Limb (tissue), 2 donors: ENCODE measurements around the gene MAP2K7.

ENCODE experiments used
- DNase-seq, 2 donors: peaks; one replicate each; pipeline ENCODE4 v3.0.0-alpha.2; 2016; ENCODE audit errors: extremely low spot score in 2 of 2

The MAP2K7 gene

DNA sequence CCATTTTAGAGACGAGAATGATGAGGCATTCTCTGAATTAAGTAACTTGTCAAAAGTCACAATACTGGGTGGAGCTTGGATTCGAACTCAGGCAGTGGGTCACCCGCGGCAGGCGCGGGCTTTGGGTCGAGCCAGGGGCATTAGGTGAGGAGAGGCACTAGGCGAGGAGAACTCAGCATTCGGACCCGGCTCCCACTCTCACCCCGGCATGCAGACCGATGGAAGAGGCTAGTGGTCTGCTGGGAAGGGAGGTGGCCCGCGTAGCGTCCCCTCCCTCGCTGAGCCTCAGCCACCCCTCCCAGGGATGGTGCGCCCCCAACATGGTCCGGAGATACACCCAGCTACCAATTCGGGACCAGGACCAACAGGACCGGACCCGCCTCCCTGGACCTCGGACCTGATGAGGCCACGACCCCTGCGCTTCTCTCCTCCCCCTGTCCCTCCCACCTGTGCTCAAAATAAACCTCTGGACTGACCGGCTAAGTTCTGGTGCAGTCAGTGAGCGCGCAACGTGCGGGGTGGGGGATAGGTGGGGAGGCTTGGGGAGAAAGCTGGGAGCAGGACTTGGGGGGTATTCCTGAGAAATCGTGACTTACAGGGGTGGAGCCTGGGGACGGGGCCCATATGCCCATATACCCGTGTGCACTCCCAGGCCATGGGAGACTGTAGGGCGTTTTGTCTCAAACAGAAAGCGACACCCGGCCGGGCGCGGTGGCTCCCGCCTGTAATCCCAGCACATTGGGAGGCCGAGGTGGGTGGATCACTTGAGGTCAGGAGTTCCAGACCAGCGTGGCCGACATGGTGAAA lies 15.1 kb downstream of the MAP2K7 start:
- peak in 1 of 2 donors; percentile 38 for DNase-seq

- peak; percentile 92 to 99 for DNase-seq
Measured at GRCh38 chr19:7919610-7920518, 16.2 kb downstream of the MAP2K7 start, which contains the start of gene SNAPC2. TSS of gene SNAPC2 (plus strand) at chr19:7920338. CDS start at chr19:7920367, 29 bp downstream.

DNA sequence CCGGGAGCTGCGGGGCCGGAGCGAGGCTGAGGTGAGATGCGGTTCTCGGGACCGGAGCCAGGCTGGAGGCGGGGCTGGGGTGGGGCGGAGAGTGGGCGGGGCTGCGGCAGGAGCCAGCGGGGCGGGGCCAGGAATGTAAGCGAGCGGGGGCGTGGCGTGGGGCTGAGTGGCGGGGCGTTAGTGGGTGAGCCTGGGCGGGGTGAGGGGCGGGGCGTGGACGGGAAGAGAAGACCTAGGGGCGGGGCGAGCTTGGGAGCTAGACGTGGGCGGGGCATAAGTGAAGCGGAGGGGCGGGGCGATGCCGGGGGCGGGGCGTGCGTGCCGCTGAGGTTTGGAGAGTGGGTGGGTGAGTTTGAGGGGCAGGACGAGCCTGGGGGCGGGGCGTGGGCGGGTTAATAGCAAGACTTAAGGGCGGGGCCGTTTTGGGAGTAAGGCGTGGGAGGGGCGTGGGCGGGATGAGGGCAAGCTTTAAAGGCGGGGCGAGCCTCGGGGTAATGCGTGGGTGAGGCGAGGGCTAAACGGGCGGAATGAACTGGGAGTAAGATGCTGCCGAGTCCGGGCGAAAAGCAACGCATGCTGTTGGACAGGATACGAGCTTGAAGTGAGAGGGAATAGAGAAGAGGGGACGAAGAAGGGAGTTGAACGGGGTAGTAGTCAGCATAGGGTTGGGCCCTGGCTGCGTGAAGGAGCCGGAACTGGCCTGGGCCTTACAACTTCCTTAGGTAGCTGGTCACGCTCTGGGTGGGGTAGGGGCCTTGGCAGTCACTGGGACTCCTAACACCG lies 17.0 kb downstream of the MAP2K7 start:
- peak; percentile 99 to 100 for DNase-seq

DNA sequence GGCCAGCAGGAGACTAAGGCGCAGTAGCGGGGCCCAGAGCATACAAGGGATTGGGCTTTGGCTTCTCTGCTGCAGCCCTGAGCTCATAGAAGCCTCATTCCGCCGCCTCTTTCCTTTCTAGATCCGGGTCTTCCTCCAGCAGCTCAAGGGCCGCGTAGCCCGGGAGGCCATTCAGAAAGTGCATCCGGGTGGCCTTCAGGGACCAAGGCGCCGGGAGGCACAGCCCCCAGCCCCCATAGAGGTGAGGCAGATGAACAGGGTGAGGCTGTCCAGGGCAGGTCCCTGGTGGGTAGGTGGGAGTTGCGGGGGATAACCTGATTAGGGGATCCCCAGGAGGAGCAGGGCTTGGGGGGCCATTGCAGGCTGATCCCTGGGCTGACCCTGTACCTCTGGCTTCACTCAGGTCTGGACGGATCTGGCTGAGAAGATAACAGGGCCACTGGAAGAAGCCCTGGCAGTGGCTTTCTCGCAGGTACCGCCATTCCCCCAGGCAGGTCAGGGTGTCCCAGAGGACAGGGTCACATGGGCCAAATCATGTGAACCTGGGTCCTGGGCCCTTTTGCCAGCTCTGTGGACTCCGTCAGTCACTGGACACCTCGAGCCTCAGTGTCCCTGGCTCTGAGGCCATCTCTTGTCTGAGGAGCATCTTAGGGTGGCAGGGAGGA lies 17.8 kb downstream of the MAP2K7 start:
- DNase-seq, result no peak

DNA sequence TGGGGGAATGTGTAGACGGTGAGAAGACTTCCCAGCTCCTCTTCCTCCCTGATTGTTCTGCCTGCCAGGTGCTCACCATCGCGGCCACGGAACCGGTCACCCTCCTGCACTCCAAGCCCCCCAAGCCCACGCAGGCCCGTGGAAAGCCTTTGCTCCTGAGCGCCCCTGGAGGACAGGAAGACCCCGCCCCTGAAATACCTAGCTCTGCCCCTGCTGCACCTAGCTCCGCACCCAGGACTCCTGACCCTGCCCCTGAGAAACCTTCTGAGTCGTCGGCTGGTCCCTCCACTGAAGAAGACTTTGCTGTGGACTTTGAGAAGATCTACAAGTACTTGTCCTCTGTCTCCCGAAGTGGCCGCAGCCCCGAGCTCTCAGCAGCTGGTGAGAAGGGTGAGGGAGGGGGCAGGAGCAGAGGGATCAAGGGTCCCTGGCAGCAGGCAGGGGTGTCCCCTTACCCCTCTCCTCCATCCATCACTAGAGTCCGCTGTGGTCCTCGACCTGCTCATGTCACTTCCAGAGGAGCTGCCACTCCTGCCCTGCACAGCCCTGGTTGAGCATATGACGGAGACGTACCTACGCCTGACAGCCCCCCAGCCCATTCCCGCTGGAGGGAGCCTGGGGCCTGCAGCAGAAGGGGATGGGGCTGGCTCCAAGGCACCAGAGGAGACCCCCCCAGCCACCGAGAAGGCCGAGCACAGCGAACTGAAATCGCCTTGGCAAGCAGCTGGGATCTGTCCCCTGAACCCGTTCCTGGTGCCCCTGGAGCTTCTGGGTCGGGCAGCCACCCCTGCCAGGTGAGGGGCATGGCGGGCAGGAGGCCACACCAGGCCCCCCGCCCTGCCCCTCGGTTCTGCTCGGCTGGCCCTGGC lies 18.5 kb downstream of the MAP2K7 start:
- DNase-seq, result peak in 1 of 2 donors; percentile 35

DNA sequence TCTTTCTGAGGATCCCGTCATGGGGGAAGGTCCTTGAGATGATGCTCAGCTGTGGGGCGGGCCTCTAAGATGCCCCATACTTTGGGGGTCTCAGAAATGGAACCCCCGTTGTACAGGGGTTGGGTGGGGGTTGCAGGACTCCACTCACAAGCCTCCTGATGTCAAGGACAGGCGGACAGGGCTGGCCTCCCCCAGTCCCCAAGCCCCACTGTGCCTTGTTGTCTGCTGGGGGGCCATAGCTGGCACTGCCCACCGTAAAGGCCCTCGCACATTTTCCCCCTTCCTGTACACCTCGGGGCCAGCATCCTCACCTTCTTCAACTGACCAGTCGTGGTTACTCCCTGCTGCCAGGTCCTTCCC lies 19.1 kb downstream of the MAP2K7 start:
- no peak for DNase-seq

DNA sequence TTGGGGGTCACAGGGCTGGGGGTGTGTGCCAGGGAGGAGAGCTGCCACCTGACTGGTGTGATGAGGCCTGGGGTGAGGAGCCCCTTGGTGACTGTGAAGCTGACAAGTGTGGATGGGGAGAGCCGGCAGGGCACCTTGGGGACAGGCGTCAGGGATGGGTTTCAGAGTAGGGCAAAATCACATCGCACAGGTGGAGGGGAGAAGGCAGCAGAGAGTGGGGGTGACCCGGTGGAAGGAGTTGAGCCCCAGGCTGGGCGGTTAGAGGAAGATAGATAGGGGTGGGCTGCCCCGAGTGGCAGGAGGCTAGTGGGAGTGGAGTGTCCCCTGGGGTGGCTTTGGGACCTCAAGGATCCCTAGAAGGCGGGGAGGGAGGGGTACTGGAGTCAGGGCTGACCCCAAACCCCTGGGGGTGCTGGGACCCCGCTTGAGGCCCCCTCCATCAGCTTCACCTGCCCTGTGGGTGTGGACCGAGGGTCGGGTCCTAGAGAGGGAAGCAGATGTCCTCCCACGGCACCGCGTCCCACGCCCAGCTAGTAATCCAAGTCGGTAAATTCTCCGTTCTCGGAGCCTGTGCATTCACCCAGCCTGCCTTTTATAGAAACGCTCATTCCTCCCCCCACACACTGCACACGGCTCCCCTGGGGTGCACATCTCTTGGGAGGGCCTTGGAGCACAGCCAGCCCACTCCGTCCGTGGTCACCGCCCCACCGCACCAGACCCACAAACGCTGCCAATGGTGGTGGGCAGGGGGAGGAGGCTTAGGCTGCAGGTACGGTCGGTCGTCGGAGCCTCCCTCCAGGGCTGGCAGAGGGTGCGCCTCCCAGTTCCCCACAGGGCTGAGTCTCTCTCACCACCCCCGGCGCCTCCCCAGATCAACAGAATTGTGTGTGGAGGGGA lies 19.9 kb downstream of the MAP2K7 start:
- DNase-seq, result peak in 1 of 2 donors; percentile 48

DNA sequence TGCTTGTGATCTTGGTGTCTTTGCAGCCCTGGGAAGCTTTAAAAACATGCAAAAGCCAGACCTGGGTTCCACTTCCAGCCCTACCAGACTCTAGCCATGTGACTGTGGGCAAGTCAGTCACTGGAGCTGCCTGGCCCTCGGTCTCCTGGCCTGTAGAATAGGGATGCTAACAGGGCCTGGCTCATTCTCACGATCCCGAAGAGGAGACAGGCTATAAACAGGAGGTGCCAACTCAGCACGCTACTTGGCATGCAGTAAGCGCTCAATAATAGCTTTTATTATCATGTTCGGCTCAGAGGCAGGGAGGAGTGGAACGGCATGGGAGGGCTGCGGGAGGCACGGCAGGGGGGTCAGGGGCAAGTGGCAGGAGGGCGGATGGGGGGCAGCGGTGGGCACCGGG lies 20.6 kb downstream of the MAP2K7 start:
- no peak for DNase-seq

DNA sequence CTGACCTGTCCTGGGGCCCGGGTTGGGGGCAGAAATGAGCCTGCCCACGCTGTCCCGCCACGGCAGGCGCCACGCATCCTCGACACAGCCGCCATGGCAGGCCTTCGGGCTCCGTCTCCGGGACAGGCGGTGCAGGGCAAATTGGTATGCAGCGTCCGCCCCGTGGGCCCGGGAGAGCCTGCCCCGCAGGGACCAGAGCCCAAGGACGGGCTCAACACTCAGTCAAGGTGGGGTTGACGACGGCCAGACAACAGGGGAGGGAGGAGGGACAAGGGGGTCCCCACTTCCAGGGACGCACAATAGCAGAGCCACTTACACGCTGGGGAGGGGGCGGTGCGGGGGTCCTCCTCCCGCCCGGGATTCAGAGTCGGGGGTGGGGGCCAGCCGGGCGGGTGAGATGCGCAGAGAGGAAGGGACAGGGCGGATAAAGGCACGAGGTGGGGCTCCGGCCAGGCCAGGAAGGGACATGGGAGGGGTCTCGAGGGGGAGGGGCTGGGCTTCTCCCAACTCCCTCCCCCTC lies 21.0 kb downstream of the MAP2K7 start:
- DNase-seq, result peak in 1 of 2 donors; percentile 46

DNA sequence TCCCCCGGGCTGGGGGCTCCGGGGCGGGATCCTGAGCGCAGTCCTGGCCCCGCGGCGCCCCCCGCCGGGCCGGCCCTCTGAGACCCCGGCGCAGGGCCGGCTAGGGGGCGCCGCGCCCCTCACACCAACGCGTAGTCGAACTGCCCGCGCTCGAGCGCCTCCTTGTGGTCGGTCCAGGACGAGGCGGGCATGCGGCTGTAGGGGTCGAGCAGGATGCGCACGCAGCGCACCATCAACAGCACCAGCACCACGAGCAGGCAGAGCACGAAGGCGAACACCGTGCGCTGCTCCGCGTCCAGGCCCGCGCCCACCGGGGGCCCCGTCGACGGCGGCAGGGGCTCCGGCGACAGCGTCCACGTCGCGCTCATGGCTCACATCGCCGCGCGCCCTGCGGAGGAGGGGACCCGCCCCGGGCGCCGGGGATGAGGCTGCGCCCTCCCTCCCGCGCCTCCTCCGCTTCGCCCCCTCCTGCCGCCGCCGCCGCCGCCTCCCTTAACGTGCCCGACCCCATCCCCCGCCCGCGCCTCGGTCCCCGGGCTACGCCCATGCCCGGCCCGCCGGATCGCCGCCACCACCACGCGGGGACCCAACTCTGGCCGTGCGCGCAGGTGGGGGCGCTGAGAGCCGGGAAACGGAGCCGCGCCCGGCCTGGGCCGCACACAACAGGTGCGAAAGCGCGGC lies 21.6 kb downstream of the MAP2K7 start:
- DNase-seq, result peak; percentile 68 to 93

DNA sequence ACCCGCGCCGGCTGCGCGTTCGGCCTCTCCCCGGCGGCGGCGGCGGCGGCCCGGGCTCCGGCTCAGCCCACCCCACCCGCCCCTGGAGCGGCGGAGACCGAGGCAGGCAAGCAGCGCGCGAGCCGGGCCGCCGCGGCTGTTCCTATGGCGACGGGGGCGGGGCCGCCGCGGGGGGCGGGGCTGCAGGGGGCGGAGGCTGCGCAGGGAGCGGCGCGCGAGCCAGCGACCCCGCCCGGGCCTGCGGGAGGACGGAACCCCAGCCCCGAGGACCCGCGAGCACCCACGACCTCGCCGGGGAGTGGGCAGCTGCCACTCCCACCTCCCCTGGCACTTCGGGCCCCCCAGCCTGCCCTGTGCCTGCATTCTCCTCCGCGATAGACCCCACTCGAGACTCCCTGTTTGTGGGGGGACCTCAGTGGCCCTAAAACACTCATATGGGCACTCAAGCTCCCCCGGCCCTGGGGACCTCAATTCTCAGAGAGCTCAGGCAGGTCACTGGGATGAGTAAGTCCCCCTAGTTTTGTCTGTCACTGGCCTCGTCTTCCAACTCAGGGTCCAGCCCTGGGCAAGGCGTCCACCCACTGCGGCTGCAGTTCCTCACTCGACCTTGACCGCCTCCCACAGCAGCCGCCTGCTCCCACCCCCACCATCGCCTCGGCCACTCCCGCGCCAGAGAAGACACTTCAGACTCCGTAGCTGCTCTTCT lies 22.5 kb downstream of the MAP2K7 start, which contains the start of gene CTXN1:
CTXN1 (minus strand) TSS at position 115 of the 706 bp plus-strand sequence. CDS start 597 bp downstream, outside the sequence.
- DNase-seq, result peak in 1 of 2 donors; percentile 93

DNA sequence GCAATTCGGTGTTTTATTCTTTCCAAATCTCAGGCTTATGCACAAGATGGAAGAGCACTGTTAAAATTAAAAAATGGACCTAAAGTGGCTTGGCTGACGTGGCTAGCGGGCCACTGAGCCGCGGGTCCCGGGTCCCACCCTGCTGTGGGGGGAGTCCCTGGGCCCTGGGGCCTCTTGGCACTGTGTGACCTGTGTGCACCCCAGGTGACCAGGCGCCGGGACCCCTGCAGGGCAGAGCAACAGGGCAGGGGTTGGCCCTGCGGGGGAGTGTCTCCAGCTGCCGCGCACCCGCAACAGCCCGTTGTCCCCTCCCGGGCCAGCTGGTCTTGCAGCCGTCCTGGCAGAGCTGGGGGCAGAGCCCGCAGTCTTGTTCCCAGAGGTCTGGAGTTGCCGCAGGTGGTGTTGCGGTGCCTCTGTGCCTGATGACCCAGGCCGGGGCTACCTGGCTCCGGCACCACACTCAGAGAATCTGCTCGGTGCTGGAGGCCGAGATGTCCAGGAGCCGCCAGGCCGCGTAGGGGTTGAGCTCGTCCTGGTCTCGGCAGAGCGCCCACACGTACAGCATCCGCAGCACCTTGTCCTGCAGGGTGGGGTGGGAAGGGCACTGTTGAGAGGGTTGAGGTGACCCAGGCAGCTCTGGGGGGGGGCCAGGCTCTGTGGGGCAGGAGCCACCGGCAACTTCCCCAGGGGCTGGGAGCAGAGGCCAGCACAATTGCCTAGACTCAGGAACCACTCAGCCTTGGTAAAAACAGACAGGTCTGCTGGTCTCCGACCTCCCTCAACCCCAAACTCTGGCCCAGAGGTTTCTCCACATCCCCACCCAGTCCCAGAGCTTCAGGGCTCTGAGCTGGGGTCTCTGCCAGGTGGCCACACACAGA lies 23.3 kb downstream of the MAP2K7 start:
- peak in 1 of 2 donors; percentile 40 for DNase-seq

- DNase-seq, result peak in 1 of 2 donors; percentile 37
Measured at GRCh38 chr19:7927605-7928333, 24.1 kb downstream of the MAP2K7 start.

DNA sequence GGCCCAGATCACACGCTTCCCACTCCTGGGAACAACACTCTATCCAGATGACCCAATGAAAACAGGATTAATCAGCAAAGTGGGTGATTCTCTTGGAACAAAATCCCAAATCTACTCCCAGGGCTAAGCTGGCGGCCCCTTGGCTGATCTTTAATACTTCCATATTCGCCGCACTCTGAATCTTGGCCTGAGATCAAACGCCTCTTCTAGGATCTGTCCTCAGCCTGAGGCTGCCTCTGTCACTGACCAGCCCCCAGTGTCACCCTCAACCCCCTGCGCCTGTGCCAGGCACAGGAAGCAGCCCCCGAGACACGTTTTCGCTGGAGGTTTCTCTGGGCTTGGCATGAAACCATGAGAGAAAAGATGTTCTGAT lies 24.6 kb downstream of the MAP2K7 start:
- no peak for DNase-seq
